HEK293T (cell line): ENCODE measurements around the gene PSTK.

Experiments
- ELF4 ChIP-seq: fragments of 450-650 bp; IDR thresholded peaks from 2 replicates; pipeline ENCODE4 v1.6.1; 2017; ENCODE audit warnings: antibody characterized with exemption
- HDGF ChIP-seq: fragments of 450-650 bp; IDR thresholded peaks from 2 replicates; pipeline ENCODE4 v1.6.1; 2017; ENCODE audit warnings: antibody characterized with exemption, borderline replicate concordance
- NFRKB ChIP-seq: fragments of 450-650 bp; IDR thresholded peaks from 2 replicates; pipeline ENCODE4 v1.6.1; 2016; ENCODE audit warnings: mild to moderate bottlenecking, moderate library complexity
- PKNOX1 ChIP-seq: fragments of 450-650 bp; IDR thresholded peaks from 2 replicates; pipeline ENCODE4 v1.6.1; 2016
- SP1 ChIP-seq: fragments of 450-650 bp; IDR thresholded peaks from 2 replicates; pipeline ENCODE4 v1.6.1; 2017

GRCh38 chr10:123019941-123020703 is 39.9 kb downstream of the PSTK start:
- TF ChIP-seq SP1 (no peak), NFRKB (no peak), HDGF (no peak), ELF4 (no peak), PKNOX1 (no peak)
